Measurements from ENCODE around the gene MCM6.
"Not testable (repeated sequence)": the region's sequence is repeated elsewhere in the genome, so short reads cannot be mapped to it uniquely, and the experiment has no call there.

The MCM6 gene
- 116 to 219 reads per million in 2 experiments for total RNA-seq

GRCh38 chr2:135876066-135876711 is at the start of gene MCM6:
TSS of gene MCM6 (minus strand) at chr2:135876443. CDS start at chr2:135876365, 78 bp downstream.
- peak; percentile 96 for DNase-seq (ENCODE audit: low read depth)

DNA sequence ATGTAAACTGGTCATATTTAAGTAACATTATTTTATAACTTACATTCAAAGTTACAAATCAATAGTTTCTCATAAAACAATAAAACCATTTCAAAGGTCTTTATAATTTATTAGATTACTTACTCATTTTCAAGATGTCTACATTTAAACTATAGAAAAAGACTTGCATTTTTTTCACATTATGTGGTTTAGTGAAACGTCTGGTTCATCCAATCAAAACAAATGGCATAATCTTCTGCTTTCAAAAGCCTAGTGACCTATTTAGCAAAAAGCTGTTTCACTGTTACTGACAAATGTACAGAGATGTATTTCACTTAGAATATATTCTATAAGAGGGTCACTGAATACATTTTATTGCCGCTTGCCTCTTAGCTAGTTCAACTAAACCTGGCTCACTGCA is 49.3 kb upstream of the MCM6 start:
- no peak for DNase-seq (ENCODE audit: low read depth)

DNA sequence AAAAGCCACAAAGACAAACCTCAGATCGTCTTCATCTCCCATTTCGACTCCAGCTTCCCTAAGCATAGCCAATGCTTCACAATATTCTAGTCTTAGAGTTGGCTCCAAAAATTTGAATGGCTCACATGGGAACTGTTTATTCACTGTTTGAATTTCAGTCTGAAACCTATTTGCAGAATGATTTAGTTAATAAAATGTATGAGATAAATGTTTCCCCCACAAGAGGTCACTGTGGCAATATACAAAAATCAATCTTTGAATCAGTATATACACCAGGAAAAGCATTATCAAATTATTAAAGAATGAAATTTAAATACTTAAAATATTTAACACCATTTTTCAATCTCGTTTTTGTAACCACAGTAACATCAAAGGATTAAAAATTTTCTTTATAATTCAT is 40.0 kb upstream of the MCM6 start:
- DNase-seq (ENCODE audit: low read depth) = no peak

DNA sequence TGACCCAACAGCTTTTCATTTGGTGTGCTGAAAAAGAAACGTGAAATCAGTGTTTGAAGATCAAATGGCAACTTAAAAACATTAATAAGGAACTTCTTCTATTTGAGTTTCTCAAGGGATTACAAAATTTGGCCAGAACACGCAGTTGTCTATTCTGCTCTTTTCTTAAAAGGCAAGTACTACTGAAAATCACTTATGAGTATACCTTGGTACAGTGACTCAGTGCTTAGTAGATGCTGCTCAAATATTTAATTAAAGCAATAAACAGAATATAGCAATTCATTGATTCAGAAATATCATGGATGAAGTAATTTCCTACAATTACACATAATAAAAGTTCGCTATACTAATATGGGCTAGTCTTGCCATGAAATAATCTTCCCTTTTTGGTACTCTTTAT is 38.2 kb upstream of the MCM6 start:
- no peak for DNase-seq (ENCODE audit: low read depth)

- peak; percentile 20 for DNase-seq (ENCODE audit: low read depth)
Observed at GRCh38 chr2:135913727-135914365, 37.6 kb upstream of the MCM6 start.

DNA sequence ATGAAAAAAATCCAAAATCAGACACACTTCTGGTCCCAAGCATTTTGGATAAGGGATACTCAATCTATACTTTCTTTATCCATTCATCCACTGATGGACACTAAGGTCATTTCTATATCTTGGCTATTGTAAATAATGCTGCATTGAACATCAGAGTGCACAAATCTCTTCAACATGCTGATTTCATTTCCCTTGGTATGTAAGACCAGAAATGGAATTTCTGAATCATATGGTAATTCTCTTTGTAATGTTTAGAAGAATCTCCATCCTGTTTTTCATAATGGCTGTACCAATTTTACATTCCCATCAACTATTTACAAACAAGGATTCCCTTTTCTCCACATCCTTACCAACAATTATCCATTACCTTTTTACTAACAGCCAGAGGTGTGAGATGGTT is 33.7 kb upstream of the MCM6 start:
- DNase-seq (ENCODE audit: low read depth) = no peak

DNA sequence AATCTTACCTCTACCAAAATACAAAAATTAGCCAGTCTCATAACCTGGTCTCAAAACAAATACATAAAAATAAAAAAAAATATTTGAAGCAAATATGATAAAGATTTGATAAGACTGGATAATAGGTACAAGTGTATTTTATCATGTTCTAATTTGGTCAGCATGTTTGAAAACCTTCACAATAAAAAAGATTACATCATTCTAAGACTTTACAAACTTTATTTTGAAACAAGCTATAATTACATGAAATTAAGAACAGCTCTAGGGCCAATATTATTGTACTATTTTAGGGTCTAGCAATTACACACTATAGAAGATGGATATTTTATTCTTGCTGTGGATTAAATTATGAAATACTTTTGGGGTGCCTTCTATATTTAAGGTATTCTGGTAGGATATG is 29.4 kb upstream of the MCM6 start:
- no peak for DNase-seq (ENCODE audit: low read depth)

DNA sequence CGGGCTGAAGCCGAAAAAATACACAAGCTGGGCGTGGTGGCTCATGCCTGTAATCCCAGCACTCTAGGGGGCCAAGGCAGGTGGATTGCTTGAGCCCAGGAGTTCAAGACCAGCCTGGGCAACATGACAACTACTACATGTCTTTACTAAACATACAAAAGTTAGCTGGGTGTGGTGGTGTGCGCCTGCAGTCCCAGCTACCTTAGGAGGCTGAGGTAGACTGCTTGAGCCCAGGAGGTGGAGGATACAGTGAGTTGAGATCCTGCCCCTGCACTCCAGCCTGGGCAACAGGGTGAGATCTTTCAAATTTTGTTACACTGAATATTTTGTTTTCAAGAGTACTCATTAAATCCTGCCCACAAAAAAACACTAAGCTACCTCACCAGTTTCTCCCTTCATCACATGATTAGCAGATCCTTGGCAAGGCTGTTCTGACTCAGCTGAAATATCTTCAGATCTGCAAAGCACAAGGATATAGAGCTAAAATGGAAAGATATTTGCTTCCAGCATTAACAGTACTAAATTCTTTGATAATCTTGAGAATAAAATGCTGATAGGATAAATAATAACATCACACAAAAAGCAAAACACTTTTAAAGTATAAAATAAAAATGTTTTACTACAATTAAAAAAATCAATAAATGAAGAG is 28.2 kb upstream of the MCM6 start:
- no peak for DNase-seq (ENCODE audit: low read depth)

DNA sequence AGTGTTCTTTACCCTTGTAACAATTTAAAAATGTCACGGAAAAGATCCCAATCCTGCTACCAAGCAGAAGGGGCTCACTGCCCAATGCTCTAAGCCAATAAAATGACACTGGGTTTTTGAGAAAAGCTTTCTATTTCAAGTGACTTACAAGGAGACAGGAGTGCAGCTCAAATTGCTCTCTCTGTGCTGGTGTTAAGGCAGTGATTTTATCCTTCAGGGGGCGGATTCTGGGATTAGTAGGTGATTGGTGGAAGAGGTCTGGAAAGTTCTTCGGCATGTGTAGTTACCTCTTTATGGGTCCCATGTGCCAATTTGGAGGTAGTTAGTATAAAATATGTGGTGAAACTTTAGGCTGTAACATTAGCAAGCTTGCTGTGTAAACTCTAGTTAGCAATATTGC is 27.4 kb upstream of the MCM6 start:
- DNase-seq (ENCODE audit: low read depth) = no peak

GRCh38 chr2:135899567-135899966 is 23.3 kb upstream of the MCM6 start:
- no peak for DNase-seq (ENCODE audit: low read depth)

- no peak for DNase-seq (ENCODE audit: low read depth)
Observed at GRCh38 chr2:135898234-135898786, 22.1 kb upstream of the MCM6 start.

- no peak for DNase-seq (ENCODE audit: low read depth)
Observed at GRCh38 chr2:135894930-135895329, 18.7 kb upstream of the MCM6 start.

GRCh38 chr2:135893374-135893794 is 17.1 kb upstream of the MCM6 start:
- no peak for DNase-seq (ENCODE audit: low read depth)

DNA sequence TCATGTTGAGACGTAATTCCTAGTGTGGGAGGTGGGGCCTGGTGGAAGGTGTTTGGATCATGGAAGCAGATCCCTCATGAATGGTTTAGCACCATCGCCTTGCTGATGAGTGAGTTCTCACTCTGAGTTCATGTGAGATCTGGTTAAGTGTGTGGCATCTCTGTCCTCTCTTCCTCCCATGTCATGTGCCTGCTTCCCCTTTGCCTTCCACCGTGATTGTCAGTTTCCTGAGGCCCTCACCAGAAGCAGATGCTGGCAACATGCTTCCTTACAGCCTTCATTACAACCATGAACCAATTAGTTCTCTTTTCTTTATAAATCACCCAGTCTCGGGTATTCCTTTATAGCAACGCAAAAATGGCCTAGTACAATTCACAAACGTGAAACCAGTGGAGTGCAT is 14.6 kb upstream of the MCM6 start:
- no peak for DNase-seq (ENCODE audit: low read depth)

DNA sequence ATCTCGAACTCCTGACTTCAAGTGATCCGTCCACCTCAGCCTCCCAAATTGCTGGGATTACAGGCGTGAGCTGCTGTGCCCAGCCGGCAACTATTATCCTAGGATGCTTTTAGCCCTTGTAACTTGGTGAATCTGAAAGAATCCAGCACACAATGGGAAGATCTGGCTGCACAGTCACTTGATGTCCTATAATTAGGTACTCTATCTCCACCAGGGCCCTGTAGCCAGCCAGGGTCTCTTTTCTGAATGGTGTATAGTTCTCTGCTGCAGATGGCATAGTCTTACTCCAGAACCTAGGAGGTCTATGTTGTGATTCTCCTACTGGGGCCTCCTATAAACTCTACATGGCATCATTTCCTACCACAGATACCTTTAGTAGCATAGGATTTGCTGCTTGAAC is 13.9 kb upstream of the MCM6 start:
- DNase-seq (ENCODE audit: low read depth) = no peak

DNA sequence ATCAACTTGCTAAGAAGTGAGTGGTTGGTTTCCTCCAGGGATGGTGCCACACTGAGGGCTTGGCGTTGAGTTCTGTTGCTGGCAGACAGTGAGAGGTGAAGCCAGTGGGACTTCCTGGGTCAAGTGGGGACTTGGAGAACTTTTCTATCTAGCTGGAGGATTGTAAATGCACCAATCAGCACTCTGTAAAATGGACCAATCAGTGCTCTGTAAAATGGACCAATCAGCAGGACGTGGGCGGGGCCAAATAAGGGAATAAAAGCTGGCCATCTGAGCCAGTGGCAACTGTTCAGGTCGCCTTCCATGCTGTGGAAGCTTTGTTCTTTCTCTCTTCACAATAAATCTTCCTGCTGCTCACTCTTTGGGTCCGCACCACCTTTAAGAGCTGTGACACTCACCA is 12.3 kb upstream of the MCM6 start:
- not testable (repeated sequence) for DNase-seq (ENCODE audit: low read depth)

DNA sequence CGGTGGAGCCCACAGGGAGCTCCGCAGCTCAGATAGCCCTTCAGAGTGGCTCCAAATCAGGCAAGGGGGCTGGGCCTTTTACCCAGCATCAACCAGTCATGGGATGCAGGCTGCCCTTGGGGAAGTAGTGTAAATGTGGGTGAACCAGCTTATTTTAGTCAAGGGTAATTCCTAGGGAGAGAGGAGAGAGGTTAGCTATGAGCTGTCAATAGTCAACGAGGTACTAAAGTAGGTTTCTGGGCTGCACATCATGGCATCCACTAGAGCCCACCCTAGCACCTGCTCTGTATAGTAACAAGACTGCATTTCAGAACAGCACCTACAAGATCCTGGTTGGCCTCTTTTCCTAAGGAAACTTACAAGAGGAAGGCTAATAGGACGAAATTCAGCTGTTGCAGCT is 9.5 kb upstream of the MCM6 start:
- no peak for DNase-seq (ENCODE audit: low read depth)

DNA sequence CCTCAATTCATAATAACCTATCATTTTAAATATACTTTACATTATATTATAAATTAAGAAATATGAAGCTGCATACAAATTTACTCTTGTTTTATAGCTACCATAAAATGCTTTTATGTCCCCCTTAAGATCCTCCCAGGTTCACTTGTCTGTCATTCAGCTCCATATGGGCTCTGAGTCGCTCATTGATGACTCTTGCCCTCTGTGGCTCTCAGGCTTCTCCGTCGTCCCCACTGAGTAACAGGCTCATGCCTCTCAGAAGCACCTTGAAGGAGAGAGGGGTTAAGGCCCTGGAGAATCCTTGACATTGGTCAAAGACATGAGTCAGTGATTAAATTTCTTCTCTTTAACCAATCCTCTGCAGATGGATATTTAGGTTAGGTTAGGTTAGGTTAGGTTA is 6.2 kb upstream of the MCM6 start:
- no peak for DNase-seq (ENCODE audit: low read depth)

DNA sequence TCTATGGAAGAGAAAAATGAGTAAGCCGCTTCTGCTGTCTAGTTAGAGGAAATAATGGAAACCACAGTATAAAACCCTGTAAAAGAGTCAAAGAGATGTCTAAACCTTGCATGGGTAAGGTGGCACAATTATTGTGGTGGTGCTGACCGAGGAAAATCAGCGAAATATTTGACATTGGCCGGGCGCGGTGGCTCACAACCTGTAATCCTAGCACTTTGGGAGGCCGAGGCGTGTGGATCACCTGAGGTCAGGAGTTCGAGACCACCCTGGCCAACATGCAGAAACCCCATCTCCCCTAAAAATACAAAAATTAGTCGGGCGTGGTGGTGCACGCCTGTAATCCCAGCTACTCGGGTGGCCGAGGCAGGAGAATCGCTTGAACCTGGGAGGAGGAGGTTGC is 527 bp upstream of the MCM6 start:
- not testable (repeated sequence) for DNase-seq (ENCODE audit: low read depth)

GRCh38 chr2:135875491-135876065 is 665 bp downstream of the MCM6 start:
- DNase-seq (ENCODE audit: low read depth) = peak; percentile 62

GRCh38 chr2:135874777-135875365 is 1.4 kb downstream of the MCM6 start:
- no peak for DNase-seq (ENCODE audit: low read depth)

DNA sequence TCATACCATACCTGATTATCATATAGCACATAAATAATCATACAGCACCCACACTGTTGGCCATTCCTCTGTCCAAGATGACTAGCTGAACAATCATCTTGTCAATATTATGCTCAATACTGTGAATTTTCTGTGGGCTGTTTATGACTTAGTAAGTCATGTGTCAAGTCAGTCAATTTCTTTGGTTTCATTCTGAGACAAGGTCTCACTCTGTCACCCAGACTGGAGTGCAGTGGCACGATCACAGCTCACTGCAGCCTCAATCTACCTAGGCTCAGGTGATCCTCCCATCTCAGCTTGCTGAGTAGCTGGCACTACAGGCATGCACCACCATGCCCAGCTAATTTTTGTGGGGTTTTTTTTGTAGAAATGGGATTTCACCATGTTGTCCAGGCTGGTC is 5.7 kb downstream of the MCM6 start:
- no peak for DNase-seq (ENCODE audit: low read depth)

Measured in T follicular helper cell (primary cell).